Skeletal muscle tissue (tissue), 4 donors: ENCODE measurements around the gene ADM. TPM values are rescaled to one million over a fixed set of nuclear protein-coding genes. Genes with fewer than 3 reads are reported as not detected.
A peak's percentile ranks its signal among the peaks of the same experiment; 100 is the strongest.

Experiments
- H3K27ac ChIP-seq: one replicate; pipeline ENCODE4 v1.7.0; 2013; ENCODE audit warnings: mild to moderate bottlenecking, low read depth, low read length, inconsistent platforms
- H3K27me3 ChIP-seq, 3 donors: one replicate each; pipeline ENCODE4 v1.7.0; 2013; ENCODE audit warnings: low read length in 3 of 3; ENCODE audit not compliant: control insufficient read depth in 3 of 3, insufficient read depth in 3 of 3
- H3K36me3 ChIP-seq, 3 donors: one replicate each; pipeline ENCODE4 v1.7.0; 2013; ENCODE audit warnings: low read length in 3 of 3; ENCODE audit not compliant: control insufficient read depth in 3 of 3, insufficient read depth in 3 of 3
- H3K4me1 ChIP-seq, 3 donors: one replicate each; pipeline ENCODE4 v1.7.0; 2013; ENCODE audit warnings: low read length in 3 of 3, mild to moderate bottlenecking in 3 of 3; ENCODE audit not compliant: control insufficient read depth in 3 of 3, insufficient read depth in 3 of 3
- H3K4me3 ChIP-seq, 3 donors: one replicate each; pipeline ENCODE4 v1.7.0; 2013; ENCODE audit warnings: low read length in 3 of 3
- H3K9ac ChIP-seq, 3 donors: one replicate each; pipeline ENCODE4 v1.7.0; 2013; ENCODE audit warnings: low read length in 3 of 3, mild to moderate bottlenecking in 3 of 3, moderate library complexity in 2 of 3, low read depth in 1 of 3
- H3K9me3 ChIP-seq, 3 donors: one replicate each; pipeline ENCODE4 v1.7.0; 2013; ENCODE audit warnings: low read length in 3 of 3; ENCODE audit not compliant: control insufficient read depth in 3 of 3
- total RNA-seq: library from RNA; depleted of rRNA; stranded (reverse); fragments of >200 nt; gene quantifications from one replicate; pipeline ENCODE4 v1.2.3, GENCODE V29; 2014
- donor health status: Osteomylitis.

The ADM gene
- total RNA-seq, 1 donor from 2014 or later, result 28.2 TPM

- no peak overlapping the region for H3K4me3 ChIP-seq
- H3K27ac ChIP-seq, result no peak overlapping the region
- H3K9me3 ChIP-seq, result no peaks in the 10 kb centered on the region
- H3K36me3 ChIP-seq, result no peaks in the 10 kb centered on the region
- H3K4me1 ChIP-seq, result no peaks in the 10 kb centered on the region
- no peaks in the 10 kb centered on the region for H3K27me3 ChIP-seq
- H3K9ac ChIP-seq, result no peak overlapping the region
Measured at GRCh38 chr11:10273738-10274137, 31.1 kb upstream of the ADM start.

GRCh38 chr11:10274726-10275125, 30.1 kb upstream of the ADM start:
- no peaks in the 10 kb centered on the region for H3K27me3 ChIP-seq
- no peak overlapping the region for H3K9ac ChIP-seq
- no peaks in the 10 kb centered on the region for H3K9me3 ChIP-seq
- H3K36me3 ChIP-seq, result no peaks in the 10 kb centered on the region
- H3K4me1 ChIP-seq, result no peaks in the 10 kb centered on the region
- no peak overlapping the region for H3K27ac ChIP-seq
- H3K4me3 ChIP-seq, result no peak overlapping the region

- H3K9ac ChIP-seq, result no peak overlapping the region
- no peak overlapping the region for H3K4me3 ChIP-seq
- no peak overlapping the region for H3K27ac ChIP-seq
- no peaks in the 10 kb centered on the region for H3K4me1 ChIP-seq
- H3K36me3 ChIP-seq, result no peaks in the 10 kb centered on the region
- no peaks in the 10 kb centered on the region for H3K9me3 ChIP-seq
- no peaks in the 10 kb centered on the region for H3K27me3 ChIP-seq
Measured at GRCh38 chr11:10275714-10276113, 29.2 kb upstream of the ADM start.

GRCh38 chr11:10282117-10282516, 22.8 kb upstream of the ADM start:
- no peak overlapping the region for H3K9ac ChIP-seq
- H3K4me1 ChIP-seq, result peaks cover 0 to 5% (median 0%) of the 10 kb centered on the region in 3 donors
- H3K27ac ChIP-seq, result no peak overlapping the region
- H3K36me3 ChIP-seq, result no peaks in the 10 kb centered on the region
- H3K27me3 ChIP-seq, result no peaks in the 10 kb centered on the region
- no peaks in the 10 kb centered on the region for H3K9me3 ChIP-seq
- no peak overlapping the region for H3K4me3 ChIP-seq

- H3K27me3 ChIP-seq, result no peaks in the 10 kb centered on the region
- no peaks in the 10 kb centered on the region for H3K9me3 ChIP-seq
Measured at GRCh38 chr11:10283991-10284390, 20.9 kb upstream of the ADM start.

GRCh38 chr11:10285148-10285802, 19.6 kb upstream of the ADM start:
- Histone ChIP-seq H3K4me1 (peaks cover 5 to 12% (median 5%) of the 10 kb centered on the region in 3 donors), H3K9me3 (no peaks in the 10 kb centered on the region), H3K9ac (no peak overlapping the region), H3K27me3 (no peaks in the 10 kb centered on the region), H3K4me3 (no peak overlapping the region), H3K36me3 (no peaks in the 10 kb centered on the region), H3K27ac (no peak overlapping the region)

More at GRCh38 chr11:10283991-10284390, 20.9 kb upstream of the ADM start:
- no peak overlapping the region for H3K4me3 ChIP-seq
- H3K9ac ChIP-seq, result no peak overlapping the region
- peaks cover 5 to 12% (median 5%) of the 10 kb centered on the region in 3 donors for H3K4me1 ChIP-seq
- H3K27ac ChIP-seq, result no peak overlapping the region
- H3K36me3 ChIP-seq, result no peaks in the 10 kb centered on the region

- no peaks in the 10 kb centered on the region for H3K9me3 ChIP-seq
- H3K27me3 ChIP-seq, result no peaks in the 10 kb centered on the region
- no peak overlapping the region for H3K9ac ChIP-seq
- H3K36me3 ChIP-seq, result no peaks in the 10 kb centered on the region
- no peak overlapping the region for H3K27ac ChIP-seq
- H3K4me1 ChIP-seq, result peaks cover 4 to 15% (median 5%) of the 10 kb centered on the region in 3 donors
- H3K4me3 ChIP-seq, result no peak overlapping the region
Measured at GRCh38 chr11:10287140-10287539, 17.7 kb upstream of the ADM start.

- Histone ChIP-seq H3K4me1 (peaks cover 5 to 17% (median 7%) of the 10 kb centered on the region in 3 donors), H3K27ac (no peak overlapping the region), H3K36me3 (no peaks in the 10 kb centered on the region)
Measured at GRCh38 chr11:10287766-10288715, 16.8 kb upstream of the ADM start.

GRCh38 chr11:10288881-10289764, 15.8 kb upstream of the ADM start:
- Histone ChIP-seq H3K9me3 (no peaks in the 10 kb centered on the region), H3K4me1 (peaks cover 5 to 21% (median 7%) of the 10 kb centered on the region in 3 donors), H3K27me3 (no peaks in the 10 kb centered on the region), H3K36me3 (no peaks in the 10 kb centered on the region), H3K27ac (no peak overlapping the region), H3K9ac (peak overlapping the region in 1 of 3 donors; percentile 40), H3K4me3 (no peak overlapping the region)

More at GRCh38 chr11:10287766-10288715, 16.8 kb upstream of the ADM start:
- Histone ChIP-seq H3K9ac (no peak overlapping the region), H3K9me3 (no peaks in the 10 kb centered on the region), H3K4me3 (no peak overlapping the region), H3K27me3 (no peaks in the 10 kb centered on the region)
